HTR-8/SVneo (cell line): ENCODE results near the gene RFT1.

Experiments
- DNase-seq: peaks from one replicate; pipeline ENCODE4 v3.0.0; 2011; ENCODE audit warnings: low spot score, mixed read lengths; ENCODE audit not compliant: insufficient read length
- FAIRE-seq: peaks from 2 replicates; lab custom pipeline; 2011; peaks lifted over from hg19 to GRCh38; lab: Jason Lieb, UNC

The RFT1 gene

DNA sequence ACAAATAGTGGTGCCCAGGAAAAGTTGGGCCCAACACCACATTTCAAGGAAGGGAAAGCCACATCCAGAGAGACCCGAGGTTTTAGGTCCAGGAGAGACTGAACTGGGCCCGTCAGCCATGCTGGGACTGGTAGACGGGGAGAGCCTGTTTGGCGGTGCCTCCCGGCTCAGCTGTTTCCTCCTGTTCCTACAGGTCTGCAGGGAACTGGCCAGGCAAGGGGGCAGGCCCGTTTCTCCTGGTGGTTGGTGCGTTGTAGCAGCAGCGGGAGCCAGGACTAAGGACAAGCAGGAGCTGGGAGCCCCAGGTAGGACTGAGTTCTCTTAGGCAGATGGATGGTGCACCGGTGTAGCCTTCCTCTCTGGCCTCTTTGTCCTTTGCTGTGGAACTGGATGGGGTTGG lies 34.7 kb upstream of the RFT1 start:
- FAIRE-seq (no peak), DNase-seq (no peak)

DNA sequence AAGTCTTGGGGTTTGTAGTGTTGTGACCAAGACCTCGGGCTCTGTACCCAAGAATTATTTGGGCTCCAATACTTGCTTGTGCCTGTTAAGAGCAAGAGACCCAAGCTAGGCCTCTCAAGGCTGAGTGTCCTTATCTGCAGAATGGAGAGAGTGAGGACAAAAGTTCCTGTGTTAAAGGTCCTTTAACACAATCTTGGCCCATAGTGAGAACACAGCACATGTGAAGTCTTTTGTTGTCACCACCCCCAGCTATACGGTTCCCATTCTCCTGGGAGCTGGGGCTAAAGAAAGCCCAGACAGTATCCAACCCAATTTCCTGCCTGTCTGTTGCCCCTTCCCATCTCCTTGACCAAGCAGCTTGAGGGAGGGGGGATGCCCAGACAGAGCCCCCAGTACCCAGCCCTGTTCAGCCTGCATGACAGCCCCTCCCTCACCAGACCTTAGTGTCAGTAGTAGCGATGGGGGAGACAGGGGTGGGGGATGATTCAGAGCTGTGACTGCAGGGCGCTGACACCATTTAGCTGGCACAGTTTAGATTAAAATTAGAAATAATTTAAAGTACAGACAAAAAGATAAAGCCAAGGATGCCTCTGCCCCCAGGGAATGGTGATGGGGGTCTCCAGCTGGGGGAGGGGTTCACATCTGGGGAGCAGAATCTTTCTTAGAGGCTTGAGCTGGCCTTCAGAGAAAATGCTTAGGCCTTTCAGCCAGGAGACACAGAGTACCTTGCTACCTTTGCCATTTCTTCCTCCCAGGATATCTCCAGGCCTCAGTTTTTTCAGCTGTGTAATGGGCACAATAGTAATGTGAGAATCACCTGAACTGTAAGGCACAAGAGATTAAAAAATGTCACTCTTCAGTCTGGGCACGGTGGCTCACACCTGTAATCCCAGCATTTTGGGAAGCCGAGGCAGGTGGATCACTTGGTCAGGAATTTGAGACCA lies 33.5 kb upstream of the RFT1 start:
- FAIRE-seq = no peak

DNA sequence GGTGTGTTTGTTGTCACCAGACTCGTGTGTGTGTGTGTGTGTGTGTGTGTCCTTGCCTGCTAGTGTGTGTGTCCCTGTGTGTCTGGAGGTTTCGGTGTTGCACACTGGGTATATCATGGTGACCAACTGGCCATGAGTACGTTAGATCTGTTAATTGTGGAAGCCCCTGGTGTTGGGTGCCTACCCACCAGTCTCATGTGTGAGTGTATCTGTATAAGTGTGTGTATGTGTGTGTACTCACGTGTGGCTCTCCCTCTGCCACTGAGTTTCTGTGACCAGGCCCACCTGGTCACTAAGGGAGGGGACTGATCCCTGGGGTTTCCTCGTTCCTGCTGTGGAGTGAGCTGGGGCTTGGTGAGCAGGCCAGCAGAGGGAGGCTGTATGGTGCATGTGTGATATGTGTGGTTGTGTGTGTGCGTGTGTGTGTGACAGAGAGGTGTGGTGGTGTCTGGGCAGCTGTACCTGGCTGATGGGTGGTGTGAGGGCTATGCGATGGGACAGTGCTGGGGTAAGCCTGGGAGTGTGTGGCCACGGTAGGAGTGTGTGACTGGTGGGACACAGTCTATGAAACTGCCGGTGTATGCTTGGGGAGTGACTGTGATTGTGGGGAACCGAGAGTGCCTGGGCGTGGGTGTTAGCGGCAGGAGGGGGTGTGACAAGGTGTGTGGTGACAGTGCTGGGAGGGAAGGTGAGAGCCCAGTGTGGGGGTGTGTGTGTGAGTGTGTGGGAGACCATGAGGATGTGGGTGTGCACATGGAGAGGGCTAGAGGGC lies 32.6 kb upstream of the RFT1 start:
- FAIRE-seq (peak; percentile 85), DNase-seq (no peak)

More for the DNA sequence above, 33.5 kb upstream of the RFT1 start:
- no peak for DNase-seq

GRCh38 chr3:53161820-53162671 lies 31.8 kb upstream of the RFT1 start:
- no peak for DNase-seq
- FAIRE-seq = peak; percentile 84

GRCh38 chr3:53161450-53161819 lies 31.2 kb upstream of the RFT1 start:
- FAIRE-seq (no peak), DNase-seq (no peak)

DNA sequence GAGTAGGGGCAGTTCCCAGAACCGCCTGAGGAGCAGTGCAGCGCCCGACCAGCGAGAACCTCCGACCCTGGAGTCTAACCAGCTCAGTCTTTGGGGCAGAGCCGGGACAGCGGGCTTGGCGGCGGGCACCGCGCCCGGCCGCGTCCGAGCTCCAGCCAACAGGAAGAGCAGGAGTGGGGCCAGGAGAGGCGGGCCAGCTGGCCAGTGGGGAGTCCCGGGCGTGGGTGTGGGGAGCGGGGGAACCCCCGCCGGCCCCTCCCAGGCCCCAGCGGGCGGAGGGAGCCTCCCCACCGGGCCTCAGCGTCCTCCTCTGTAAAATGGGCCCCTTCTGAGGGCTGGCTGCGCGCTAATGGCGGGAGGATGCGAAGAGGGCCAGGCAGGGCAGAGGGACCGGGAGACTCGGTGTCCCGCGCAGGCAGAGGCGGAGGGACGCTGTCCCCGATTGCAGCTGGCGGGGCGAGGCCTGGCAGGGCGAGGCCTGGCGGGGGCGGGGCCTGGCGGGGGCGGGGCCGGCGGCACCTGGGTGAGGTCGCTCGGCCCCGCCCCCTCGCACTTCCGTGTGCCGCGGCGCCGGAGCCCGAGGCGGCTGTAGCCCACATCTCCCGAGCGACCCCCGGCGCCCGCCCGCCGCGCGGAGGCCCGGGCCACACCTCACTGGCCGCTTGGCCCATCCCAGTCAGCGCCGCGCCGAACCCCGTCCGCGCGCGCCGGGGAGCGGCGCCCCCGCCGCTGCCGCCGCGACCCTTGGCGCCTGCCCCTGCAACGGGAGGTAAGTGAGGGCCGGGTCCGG lies 30.6 kb upstream of the RFT1 start, which contains the start of gene PRKCD:
TSS of gene PRKCD (plus strand) at position 550 of the 790 bp plus-strand sequence. CDS start 17,214 bp downstream, outside the sequence.
- FAIRE-seq = peak; percentile 54
- peak; percentile 87 for DNase-seq

DNA sequence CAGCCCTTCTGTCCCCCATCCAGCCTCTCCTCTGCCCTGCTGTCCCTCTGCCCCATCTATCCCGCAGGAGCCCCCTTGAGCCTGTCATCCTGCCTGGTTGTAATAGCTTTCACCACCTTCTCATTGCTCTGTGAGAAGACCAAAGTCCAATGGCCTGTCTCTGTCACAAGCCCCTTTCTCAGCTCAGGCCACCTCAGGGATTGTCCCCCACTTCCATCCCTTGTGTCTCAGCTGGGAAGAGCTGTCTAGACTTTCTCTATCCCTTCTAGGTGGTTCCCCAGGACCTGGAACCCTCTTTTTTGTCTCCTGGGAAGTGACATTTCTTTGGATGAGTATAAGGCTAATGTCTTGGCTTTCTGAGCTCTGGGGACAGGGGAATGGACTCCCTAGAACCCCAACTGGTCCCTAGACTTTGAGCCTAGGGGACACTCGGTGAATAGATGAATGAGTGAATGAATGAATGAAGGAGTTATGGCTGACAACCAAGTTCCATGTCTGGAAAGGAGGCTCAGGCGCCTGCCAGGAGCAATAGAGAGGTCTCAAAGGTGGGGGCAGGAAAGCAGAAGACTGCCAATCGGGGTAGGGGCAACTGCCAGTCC lies 29.9 kb upstream of the RFT1 start:
- DNase-seq = no peak
- no peak for FAIRE-seq

DNA sequence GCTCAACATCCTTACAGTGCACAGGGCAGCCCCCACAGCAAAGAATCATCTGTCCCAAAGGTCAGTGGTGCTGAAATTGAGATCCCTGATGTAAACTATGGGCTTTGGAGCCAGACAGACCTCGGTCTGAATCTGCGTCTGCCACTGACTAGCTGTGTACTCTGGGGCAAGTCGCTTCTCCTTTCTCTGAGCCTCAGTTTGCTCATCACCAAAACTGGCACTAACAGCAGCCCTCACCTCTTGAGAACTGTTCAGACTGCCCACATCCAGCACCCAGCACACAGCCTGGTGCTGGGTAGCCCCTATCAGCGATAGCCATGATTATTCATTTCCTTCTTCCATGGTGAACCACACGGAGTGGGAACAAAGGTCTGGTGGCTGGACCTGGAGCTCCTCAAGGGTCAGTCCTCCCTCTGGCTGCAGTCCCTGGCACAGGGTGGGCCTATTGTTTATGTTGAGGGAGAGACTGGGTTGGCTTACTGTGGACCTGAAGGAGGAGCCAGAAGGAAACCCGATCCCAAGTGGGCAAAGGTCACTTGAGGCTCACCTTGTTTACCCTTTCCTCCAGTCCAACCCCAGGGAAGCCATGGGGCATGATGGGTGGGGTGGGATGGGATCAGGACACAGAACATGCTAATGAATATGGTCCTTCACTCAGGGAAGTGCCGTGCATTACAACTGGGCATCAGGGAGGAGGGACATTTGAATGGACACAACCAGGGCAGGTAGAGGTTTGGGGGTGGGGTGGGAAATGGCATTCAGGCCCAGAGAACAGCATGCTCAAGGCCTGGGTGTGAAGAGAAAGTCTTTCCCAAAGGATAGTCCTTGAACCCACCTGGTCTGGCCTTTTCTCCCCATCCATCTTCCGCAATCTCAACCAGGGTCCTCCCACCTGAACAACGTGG lies 29.2 kb upstream of the RFT1 start:
- DNase-seq = no peak
- no peak for FAIRE-seq

DNA sequence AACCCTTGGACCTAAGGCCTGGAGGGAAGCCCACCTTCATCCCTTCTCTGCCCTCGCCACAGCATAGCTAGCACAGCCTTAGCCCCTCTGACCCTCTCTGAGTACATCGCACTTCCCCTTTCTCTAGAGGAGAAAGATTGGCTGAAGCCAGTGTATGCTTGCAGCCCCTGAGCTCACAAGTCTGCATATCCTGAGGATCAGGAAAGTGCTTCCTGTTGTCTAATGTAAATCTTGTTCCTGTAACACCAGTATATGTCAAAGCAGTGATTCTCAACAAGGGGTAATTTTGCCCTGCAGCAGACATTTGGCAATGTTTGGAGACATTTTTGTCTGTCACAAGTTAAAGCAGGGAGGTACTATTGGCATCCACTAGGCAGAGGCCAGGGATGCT lies 28.5 kb upstream of the RFT1 start:
- FAIRE-seq (peak; percentile 42), DNase-seq (no peak)

DNA sequence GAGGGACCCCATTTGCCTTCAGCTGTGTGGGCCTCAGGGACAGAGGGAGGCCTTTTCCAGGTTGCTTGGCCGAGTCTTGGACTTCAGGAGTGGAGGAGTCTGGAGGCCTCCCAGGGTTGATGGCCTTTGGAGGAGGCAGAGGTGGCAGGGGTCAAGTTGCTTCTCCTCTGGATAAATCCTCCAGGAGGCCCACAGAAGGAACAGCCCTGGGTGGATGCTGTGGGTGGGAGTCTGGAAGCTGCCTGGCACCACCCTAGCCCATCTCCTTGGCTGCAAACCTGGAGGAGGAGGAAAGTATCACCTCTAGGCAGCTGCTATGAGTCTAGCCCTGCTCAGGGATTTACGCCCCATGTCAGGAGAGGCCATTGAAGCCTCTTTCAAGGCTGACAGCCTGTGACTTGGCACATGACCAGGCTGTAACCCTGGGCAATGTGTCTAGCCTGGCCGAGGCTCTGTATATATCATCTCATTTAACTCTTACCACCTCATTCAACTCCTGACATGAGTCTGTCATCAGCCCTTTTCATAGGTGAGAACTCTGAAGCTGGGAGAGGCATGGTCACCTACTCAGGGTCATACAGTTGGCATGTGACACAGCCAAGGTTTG lies 27.8 kb upstream of the RFT1 start:
- no peak for FAIRE-seq
- no peak for DNase-seq

- FAIRE-seq (no peak), DNase-seq (no peak)
Observed at GRCh38 chr3:53156368-53156834, 26.2 kb upstream of the RFT1 start.

DNA sequence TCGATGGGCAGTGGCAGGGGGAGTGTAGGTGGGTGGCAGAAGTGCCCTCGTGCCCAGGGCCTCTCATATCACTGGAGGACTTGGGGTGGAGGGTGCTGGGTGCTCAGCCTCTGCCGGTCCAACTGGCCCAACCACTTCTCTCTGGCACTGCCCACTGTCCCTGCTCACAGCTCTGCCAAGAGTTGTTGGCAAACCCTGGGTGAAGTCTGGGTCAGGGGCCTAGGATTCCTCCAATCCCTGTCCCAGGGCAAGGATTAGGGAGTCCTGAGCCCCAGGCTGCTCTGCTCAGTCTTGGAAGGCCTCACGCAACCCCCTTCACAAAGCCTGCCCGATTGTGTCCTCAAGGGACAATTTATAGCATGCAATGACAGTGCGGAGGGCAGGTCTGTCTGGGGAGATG lies 25.5 kb upstream of the RFT1 start:
- FAIRE-seq = no peak

GRCh38 chr3:53154881-53155285 lies 24.6 kb upstream of the RFT1 start:
- FAIRE-seq = no peak
- DNase-seq = no peak

More for the DNA sequence above, 25.5 kb upstream of the RFT1 start:
- no peak for DNase-seq

DNA sequence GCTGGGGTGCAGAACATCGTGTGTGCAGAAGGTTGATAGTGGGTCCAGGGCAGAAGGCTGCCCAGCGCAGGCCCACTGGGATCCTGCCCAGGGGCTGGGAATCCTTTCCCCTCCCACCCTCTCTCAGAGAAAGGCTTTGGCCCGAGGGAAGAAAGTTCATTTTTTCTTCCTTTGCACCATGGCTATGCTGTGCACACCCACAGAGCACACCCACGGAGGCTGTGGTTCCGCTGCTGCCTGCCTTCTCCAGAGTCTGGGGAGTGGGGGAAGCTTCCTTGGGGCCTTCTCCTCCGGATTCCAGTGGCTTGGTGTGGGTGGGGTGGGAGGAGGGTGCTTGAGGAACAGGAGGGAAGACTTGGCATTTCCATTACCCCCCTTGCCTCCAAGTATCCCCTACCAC lies 23.7 kb upstream of the RFT1 start:
- no peak for FAIRE-seq
- DNase-seq = no peak

DNA sequence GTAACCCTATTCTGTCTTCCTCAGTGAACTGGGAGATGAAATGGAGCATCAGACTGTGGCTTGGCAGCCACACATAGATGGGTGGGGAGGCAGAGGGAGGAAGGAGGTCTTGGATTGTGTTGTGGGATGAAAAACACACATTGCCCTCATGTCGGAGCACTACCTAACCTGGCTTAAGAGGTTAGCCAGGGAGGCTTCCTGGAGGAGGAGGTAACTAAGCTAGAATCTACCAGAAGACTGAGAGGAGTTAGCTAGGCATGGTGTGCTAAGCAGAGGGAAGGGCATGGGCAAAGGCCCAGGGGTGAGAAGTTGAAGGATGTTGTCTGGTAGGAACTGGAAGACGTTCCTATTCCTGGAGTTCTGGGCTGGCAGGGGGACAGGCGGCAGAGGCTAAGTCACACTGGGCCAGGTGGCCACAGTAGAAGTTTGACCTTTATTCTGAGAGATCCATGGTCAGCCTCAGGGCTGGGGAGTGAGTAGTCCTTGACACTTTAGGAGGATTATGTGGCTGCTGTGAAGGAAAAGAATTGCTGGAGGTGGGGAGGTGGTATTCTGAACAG lies 23.1 kb upstream of the RFT1 start:
- DNase-seq (no peak), FAIRE-seq (no peak)

- no peak for FAIRE-seq
- DNase-seq = no peak
Observed at GRCh38 chr3:53151870-53152660, 21.8 kb upstream of the RFT1 start.

- FAIRE-seq = no peak
- no peak for DNase-seq
Observed at GRCh38 chr3:53151465-53151864, 21.2 kb upstream of the RFT1 start.
